Mesenchymal stem cell (in vitro differentiated cells and primary cell): ENCODE results near the gene MARCO.

Source experiments
- DNase-seq: peaks from one replicate; pipeline ENCODE4 v3.0.0-alpha.2; 2013
- H2AFZ ChIP-seq: one replicate; pipeline ENCODE4 v1.6.1; 2013; ENCODE audit warnings: low read depth, mild to moderate bottlenecking, control low read depth, inconsistent platforms, low read length, moderate library complexity
- H2AK5ac ChIP-seq: 2 replicates; pipeline ENCODE4 v1.6.1; 2013; ENCODE audit warnings: low read length, moderate library complexity, mild to moderate bottlenecking, inconsistent platforms; ENCODE audit not compliant: severe bottlenecking
- H2BK120ac ChIP-seq: one replicate; pipeline ENCODE4 v1.6.1; 2013; ENCODE audit warnings: low read depth, mild to moderate bottlenecking, inconsistent platforms, low read length, moderate library complexity
- H2BK12ac ChIP-seq, 2 experiments: one replicate each; pipeline ENCODE4 v1.6.1; 2013; ENCODE audit warnings: inconsistent platforms in 2 of 2, low read length in 2 of 2, mild to moderate bottlenecking in 2 of 2, moderate library complexity in 2 of 2, control low read depth in 1 of 2
- H2BK15ac ChIP-seq: one replicate; pipeline ENCODE4 v1.6.1; 2013; ENCODE audit warnings: mild to moderate bottlenecking, low read depth, inconsistent platforms; ENCODE audit not compliant: poor library complexity, severe bottlenecking
- H2BK5ac ChIP-seq: 2 replicates; pipeline ENCODE4 v1.6.1; 2013; ENCODE audit warnings: low read depth, mild to moderate bottlenecking, low read length, control low read depth, inconsistent platforms; ENCODE audit not compliant: poor library complexity, severe bottlenecking
- H3K14ac ChIP-seq, 2 experiments: one replicate each; pipeline ENCODE4 v1.6.1; 2013; ENCODE audit warnings: inconsistent platforms in 2 of 2, low read length in 2 of 2, control low read depth in 1 of 2, mild to moderate bottlenecking in 1 of 2, moderate library complexity in 1 of 2
- H3K18ac ChIP-seq, 2 experiments: one replicate each; pipeline ENCODE4 v1.6.1; 2013; ENCODE audit warnings: inconsistent platforms in 2 of 2, low read length in 2 of 2, control low read depth in 1 of 2, low read depth in 1 of 2, mild to moderate bottlenecking in 1 of 2
- H3K23ac ChIP-seq, 2 experiments: one replicate each; pipeline ENCODE4 v1.6.1; 2013; ENCODE audit warnings: inconsistent platforms in 2 of 2, low read length in 2 of 2, mild to moderate bottlenecking in 2 of 2, moderate library complexity in 2 of 2, control low read depth in 1 of 2
- H3K27ac ChIP-seq: 2 replicates; pipeline ENCODE4 v1.5.1; 2013; ENCODE audit warnings: mild to moderate bottlenecking, moderate library complexity, low read length, control low read depth, inconsistent platforms; ENCODE audit not compliant: poor library complexity, severe bottlenecking
- H3K27me3 ChIP-seq, 2 experiments: 2 replicates each; pipeline versions ENCODE4 v1.6.1 to v1.7.0; 2013; ENCODE audit warnings: low read length in 2 of 2, mild to moderate bottlenecking in 2 of 2, moderate library complexity in 2 of 2, control low read depth in 1 of 2, inconsistent platforms in 1 of 2; ENCODE audit not compliant: control insufficient read depth in 1 of 2, insufficient read depth in 1 of 2
- H3K36me3 ChIP-seq, 2 experiments: 2 replicates each; pipeline versions ENCODE4 v1.6.1 to v1.7.0; 2013; ENCODE audit warnings: low read length in 2 of 2, control low read depth in 1 of 2, inconsistent platforms in 1 of 2, low read depth in 1 of 2, mild to moderate bottlenecking in 1 of 2; ENCODE audit not compliant: insufficient read depth in 2 of 2, control insufficient read depth in 1 of 2
- H3K4ac ChIP-seq, 2 experiments: one replicate each; pipeline ENCODE4 v1.6.1; 2013; ENCODE audit warnings: inconsistent platforms in 2 of 2, low read length in 2 of 2, mild to moderate bottlenecking in 2 of 2, moderate library complexity in 2 of 2, control low read depth in 1 of 2, low read depth in 1 of 2
- H3K4me1 ChIP-seq: 2 replicates; pipeline ENCODE4 v1.6.1; 2013; ENCODE audit warnings: low read depth, low read length, control low read depth; ENCODE audit not compliant: control insufficient read depth, insufficient read depth
- H3K4me2 ChIP-seq: 2 replicates; pipeline ENCODE4 v1.6.1; 2013; ENCODE audit warnings: low read length, mild to moderate bottlenecking, inconsistent platforms; ENCODE audit not compliant: poor library complexity, severe bottlenecking
- H3K4me3 ChIP-seq, 2 experiments: 2 replicates each; pipeline versions ENCODE4 v1.5.1 to v1.7.0; 2013; ENCODE audit warnings: low read length in 2 of 2, mild to moderate bottlenecking in 2 of 2, control low read depth in 1 of 2, low read depth in 1 of 2; ENCODE audit not compliant: insufficient read depth in 1 of 2
- H3K79me1 ChIP-seq: replicated peaks from 2 replicates; pipeline ENCODE4 v1.6.1; 2013; ENCODE audit warnings: mild to moderate bottlenecking, control low read depth, low read length, inconsistent platforms; ENCODE audit not compliant: poor library complexity, severe bottlenecking
- H3K9ac ChIP-seq: 2 replicates; pipeline ENCODE4 v1.7.0; 2013; ENCODE audit warnings: mild to moderate bottlenecking, low read length, moderate library complexity
- H3K9me3 ChIP-seq: 2 replicates; pipeline ENCODE4 v1.7.0; 2013; ENCODE audit warnings: mild to moderate bottlenecking, low read length; ENCODE audit not compliant: control insufficient read depth
- H4K8ac ChIP-seq: one replicate; pipeline ENCODE4 v1.6.1; 2013; ENCODE audit warnings: inconsistent platforms, mild to moderate bottlenecking, low read length, moderate library complexity
- H4K91ac ChIP-seq: one replicate; pipeline ENCODE4 v1.6.1; 2013; ENCODE audit warnings: mild to moderate bottlenecking, low read length, inconsistent platforms
- WGBS: methylation state at CpG from one replicate; pipeline ENCODE4 v1.1.7; 2013; ENCODE audit warnings: mixed read lengths; 5-methylcytosine and 5-hydroxymethylcytosine counted together

Gene MARCO

GRCh38 chr2:119024152-119024551, 82.2 kb downstream of the MARCO start:
- no peak overlapping the region for H2BK15ac ChIP-seq
- no peak overlapping the region for H2AFZ ChIP-seq
- H3K79me1 ChIP-seq, result no peaks in the 10 kb centered on the region
- H3K27me3 ChIP-seq, result peaks cover 0 to 66% of the 10 kb centered on the region in 2 experiments
- DNase-seq, result no peak
- H4K91ac ChIP-seq, result no peak overlapping the region
- no peak overlapping the region for H3K4ac ChIP-seq
- H3K27ac ChIP-seq, result no peak overlapping the region
- H3K4me2 ChIP-seq, result no peak overlapping the region
- H4K8ac ChIP-seq, result no peak overlapping the region
- H2AK5ac ChIP-seq, result no peak overlapping the region
- no peak overlapping the region for H3K9ac ChIP-seq
- H3K23ac ChIP-seq, result no peak overlapping the region
- no peak overlapping the region for H2BK12ac ChIP-seq
- no peak overlapping the region for H3K14ac ChIP-seq
- 82% methylated on average over 7 of the region's 9 CpGs for WGBS
- no peaks in the 10 kb centered on the region for H3K4me1 ChIP-seq
- no peak overlapping the region for H3K4me3 ChIP-seq
- H2BK5ac ChIP-seq, result no peak overlapping the region
- H2BK120ac ChIP-seq, result no peak overlapping the region
- no peaks in the 10 kb centered on the region for H3K9me3 ChIP-seq
- no peak overlapping the region for H3K18ac ChIP-seq
- no peaks in the 10 kb centered on the region for H3K36me3 ChIP-seq

DNA sequence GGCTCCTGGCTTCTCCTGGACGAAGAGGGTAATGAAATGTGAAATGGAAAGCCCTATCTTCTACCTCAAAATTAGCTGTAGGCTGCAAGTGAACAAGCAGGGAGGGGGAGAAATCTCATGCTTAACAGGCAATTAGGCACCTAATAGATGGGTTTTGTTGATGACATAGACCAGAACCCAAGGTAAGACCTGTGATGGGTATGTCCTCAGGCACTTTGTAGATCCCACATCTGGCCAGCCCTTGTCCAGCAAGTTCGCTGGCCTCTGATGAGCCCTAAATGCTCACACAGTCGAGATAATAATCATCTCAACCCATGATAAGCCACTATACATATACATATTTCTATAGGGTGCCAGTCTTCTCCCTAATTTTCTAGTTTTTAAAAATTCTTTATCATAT, 82.6 kb downstream of the MARCO start:
- Histone ChIP-seq H2AFZ (no peak overlapping the region), H3K4me3 (no peak overlapping the region), H3K79me1 (no peaks in the 10 kb centered on the region), H3K27ac (no peak overlapping the region), H3K23ac (no peak overlapping the region), H4K8ac (no peak overlapping the region), H3K18ac (no peak overlapping the region), H2BK12ac (no peak overlapping the region), H3K9me3 (no peaks in the 10 kb centered on the region), H3K4me2 (no peak overlapping the region), H3K36me3 (no peaks in the 10 kb centered on the region), H3K27me3 (peaks cover 0 to 70% of the 10 kb centered on the region in 2 experiments), H4K91ac (no peak overlapping the region), H2BK5ac (no peak overlapping the region), H3K9ac (no peak overlapping the region), H2BK15ac (no peak overlapping the region), H3K4ac (no peak overlapping the region), H2BK120ac (no peak overlapping the region), H3K14ac (no peak overlapping the region), H3K4me1 (no peaks in the 10 kb centered on the region), H2AK5ac (no peak overlapping the region)
- no peak for DNase-seq
- 100% methylated on average over 1 of the region's 3 CpGs for WGBS

DNA sequence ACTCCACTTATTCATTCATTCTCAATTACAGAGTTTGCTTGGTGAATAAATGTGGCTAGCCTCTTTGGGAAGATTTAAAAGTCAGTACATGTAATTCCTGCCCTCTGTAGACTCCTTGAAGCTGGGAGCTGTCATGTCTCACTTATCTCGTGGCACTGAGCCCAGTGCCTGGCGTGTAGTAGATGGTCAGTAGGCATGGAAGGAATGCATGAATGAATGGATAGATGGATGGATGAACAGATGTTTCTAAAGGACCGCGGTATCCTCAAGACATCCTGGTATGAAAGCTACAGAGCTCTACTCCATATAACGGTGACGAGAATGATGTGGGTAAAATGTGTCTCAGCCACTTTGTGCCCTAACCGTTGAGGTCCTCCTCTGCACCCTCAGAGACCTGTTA, 83.0 kb downstream of the MARCO start:
- no peak overlapping the region for H2BK15ac ChIP-seq
- no peak overlapping the region for H3K27ac ChIP-seq
- H3K4me3 ChIP-seq, result no peak overlapping the region
- no peaks in the 10 kb centered on the region for H3K9me3 ChIP-seq
- 91% methylated on average over 7 of the region's 7 CpGs for WGBS
- no peak overlapping the region for H2AFZ ChIP-seq
- H3K23ac ChIP-seq, result no peak overlapping the region
- no peak overlapping the region for H2BK12ac ChIP-seq
- H3K27me3 ChIP-seq, result peaks cover 0 to 75% of the 10 kb centered on the region in 2 experiments
- H2BK120ac ChIP-seq, result no peak overlapping the region
- no peak overlapping the region for H4K91ac ChIP-seq
- DNase-seq, result no peak
- no peak overlapping the region for H2AK5ac ChIP-seq
- H3K18ac ChIP-seq, result no peak overlapping the region
- H3K4me2 ChIP-seq, result no peak overlapping the region
- H3K4ac ChIP-seq, result no peak overlapping the region
- no peaks in the 10 kb centered on the region for H3K4me1 ChIP-seq
- H3K9ac ChIP-seq, result no peak overlapping the region
- H3K36me3 ChIP-seq, result no peaks in the 10 kb centered on the region
- no peak overlapping the region for H2BK5ac ChIP-seq
- H3K14ac ChIP-seq, result no peak overlapping the region
- H3K79me1 ChIP-seq, result no peaks in the 10 kb centered on the region
- no peak overlapping the region for H4K8ac ChIP-seq

DNA sequence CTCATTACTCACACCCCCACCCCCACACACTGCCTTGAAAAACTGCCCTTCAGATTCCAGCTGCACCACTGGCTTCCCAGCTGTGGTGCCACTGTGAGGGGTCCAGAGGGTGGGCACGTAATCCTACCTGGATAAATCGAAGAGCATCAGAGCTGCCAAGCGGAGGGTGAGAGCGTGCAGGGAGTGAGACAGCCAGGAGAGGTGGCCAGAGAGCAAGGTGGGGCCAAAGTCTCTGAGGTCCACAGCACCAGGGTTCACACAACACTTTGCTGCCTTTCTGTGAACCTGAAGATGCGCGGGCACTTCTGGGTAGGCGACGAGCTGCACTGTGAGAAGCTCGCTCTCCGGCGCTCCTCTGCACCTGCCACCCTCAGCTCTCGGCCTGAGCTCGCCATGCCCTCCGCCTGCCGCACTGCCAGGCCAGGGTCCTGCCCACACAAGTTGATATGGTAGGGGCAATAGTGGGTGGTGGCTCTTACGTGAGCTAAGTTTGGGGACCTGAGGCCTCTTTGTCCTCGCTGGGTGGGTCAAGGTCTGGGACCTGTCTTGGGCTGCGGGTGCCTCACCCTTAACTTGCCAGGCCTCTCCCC, 83.9 kb downstream of the MARCO start:
- WGBS, result 83% methylated on average over 18 of the region's 18 CpGs
- H3K14ac ChIP-seq, result no peak overlapping the region
- H3K4ac ChIP-seq, result no peak overlapping the region
- no peak overlapping the region for H2BK15ac ChIP-seq
- no peak overlapping the region for H3K27ac ChIP-seq
- no peak overlapping the region for H4K91ac ChIP-seq
- no peak overlapping the region for H2AFZ ChIP-seq
- H2BK120ac ChIP-seq, result no peak overlapping the region
- no peak overlapping the region for H3K23ac ChIP-seq
- no peak overlapping the region for H2BK5ac ChIP-seq
- no peak overlapping the region for H3K4me3 ChIP-seq
- H3K4me2 ChIP-seq, result no peak overlapping the region
- H3K36me3 ChIP-seq, result no peaks in the 10 kb centered on the region
- no peaks in the 10 kb centered on the region for H3K79me1 ChIP-seq
- H2BK12ac ChIP-seq, result no peak overlapping the region
- H3K27me3 ChIP-seq, result peaks cover 0 to 77% of the 10 kb centered on the region in 2 experiments
- H3K9me3 ChIP-seq, result no peaks in the 10 kb centered on the region
- no peak overlapping the region for H2AK5ac ChIP-seq
- H3K18ac ChIP-seq, result no peak overlapping the region
- no peak for DNase-seq
- no peak overlapping the region for H4K8ac ChIP-seq
- no peak overlapping the region for H3K9ac ChIP-seq
- no peaks in the 10 kb centered on the region for H3K4me1 ChIP-seq
